ENCODE results near the gene CSNK1A1L. TPM values are rescaled to one million over a fixed set of nuclear protein-coding genes. Genes with fewer than 3 reads are reported as not detected.

Gene CSNK1A1L
- total and polyA plus RNA-seq, 10 of the 15 experiments (the other 5 are each of a cell fraction or from before 2014, with no cell fraction given): not detected

- ChIA-PET POLR2A (no interaction called here), CTCF (no interaction called here), RAD21 (ENCODE audit: unreplicated experiment) (no interaction called here), SMC1A (ENCODE audit: uncharacterized antibody, unreplicated experiment) (no interaction called here)
- DNase-seq (ENCODE audit: low read depth, low spot score) (no peak), ATAC-seq (no peak), FAIRE-seq (no peak)
- BruUV-seq (replicated peaks): no TSS peak
- 0% methylated on average over 1 of the region's 1 CpG for WGBS (ENCODE audit: insufficient coverage, insufficient replicate concordance, low lambda C conversion rate, missing lambda C conversion rate)
- Histone ChIP-seq H3K4me3 (no peak overlapping the region), H2AFZ (ENCODE audit: control insufficient read depth, low read depth, low read length) (no peak overlapping the region), H4K20me1 (ENCODE audit: control insufficient read depth, insufficient read depth) (no peaks in the 10 kb centered on the region), H3K27me3 (replicated peaks in 1 of 2; ENCODE audit: control insufficient read depth in 2 of 2, insufficient read depth in 2 of 2, low read length in 1 of 2) (no peaks in the 10 kb centered on the region), H3K9me3 (replicated peaks; ENCODE audit: control insufficient read depth, insufficient read depth, low read length) (no peaks in the 10 kb centered on the region), H3K4me2 (ENCODE audit: control insufficient read depth, insufficient read depth) (no peak overlapping the region), H3K27ac (ENCODE audit: control insufficient read depth, insufficient read depth) (no peak overlapping the region), H3K79me2 (ENCODE audit: control insufficient read depth, insufficient read depth, low read length) (no peaks in the 10 kb centered on the region), H3K9ac (ENCODE audit: control insufficient read depth, insufficient read depth, low read length) (no peak overlapping the region), H3K4me1 (ENCODE audit: control insufficient read depth, insufficient read depth, low read length) (no peaks in the 10 kb centered on the region), H3K36me3 (ENCODE audit: control insufficient read depth in 2 of 2, insufficient read depth in 2 of 2, low read length in 1 of 2) (no peaks in the 10 kb centered on the region)
- intact Hi-C loops (cut with micrococcal nuclease; ENCODE audit: unreplicated experiment): no loop called here
- TF ChIP-seq ASH2L (IDR thresholded peaks at IDR 0.05; ENCODE audit: borderline replicate concordance, low read depth): no peak
- TF ChIP-seq, protein P1, sequence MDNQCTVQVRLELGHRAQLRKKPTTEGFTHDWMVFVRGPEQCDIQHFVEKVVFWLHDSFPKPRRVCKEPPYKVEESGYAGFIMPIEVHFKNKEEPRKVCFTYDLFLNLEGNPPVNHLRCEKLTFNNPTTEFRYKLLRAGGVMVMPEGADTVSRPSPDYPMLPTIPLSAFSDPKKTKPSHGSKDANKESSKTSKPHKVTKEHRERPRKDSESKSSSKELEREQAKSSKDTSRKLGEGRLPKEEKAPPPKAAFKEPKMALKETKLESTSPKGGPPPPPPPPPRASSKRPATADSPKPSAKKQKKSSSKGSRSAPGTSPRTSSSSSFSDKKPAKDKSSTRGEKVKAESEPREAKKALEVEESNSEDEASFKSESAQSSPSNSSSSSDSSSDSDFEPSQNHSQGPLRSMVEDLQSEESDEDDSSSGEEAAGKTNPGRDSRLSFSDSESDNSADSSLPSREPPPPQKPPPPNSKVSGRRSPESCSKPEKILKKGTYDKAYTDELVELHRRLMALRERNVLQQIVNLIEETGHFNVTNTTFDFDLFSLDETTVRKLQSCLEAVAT (IDR thresholded peaks at IDR 0.05): no peak
- TF ChIP-seq, protein P2, sequence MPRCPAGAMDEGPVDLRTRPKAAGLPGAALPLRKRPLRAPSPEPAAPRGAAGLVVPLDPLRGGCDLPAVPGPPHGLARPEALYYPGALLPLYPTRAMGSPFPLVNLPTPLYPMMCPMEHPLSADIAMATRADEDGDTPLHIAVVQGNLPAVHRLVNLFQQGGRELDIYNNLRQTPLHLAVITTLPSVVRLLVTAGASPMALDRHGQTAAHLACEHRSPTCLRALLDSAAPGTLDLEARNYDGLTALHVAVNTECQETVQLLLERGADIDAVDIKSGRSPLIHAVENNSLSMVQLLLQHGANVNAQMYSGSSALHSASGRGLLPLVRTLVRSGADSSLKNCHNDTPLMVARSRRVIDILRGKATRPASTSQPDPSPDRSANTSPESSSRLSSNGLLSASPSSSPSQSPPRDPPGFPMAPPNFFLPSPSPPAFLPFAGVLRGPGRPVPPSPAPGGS (IDR thresholded peaks at IDR 0.05; ENCODE audit: borderline replicate concordance, insufficient read depth, low read depth, low read length, poor library complexity, severe bottlenecking): no peak
- in situ Hi-C loops (cut with MboI): no loop called here
Observed at GRCh38 chr13:37143911-37144310, 38.4 kb upstream of the CSNK1A1L start.

GRCh38 chr13:37142877-37143276, 37.4 kb upstream of the CSNK1A1L start:
- Histone ChIP-seq H3K36me3 (ENCODE audit: control insufficient read depth in 2 of 2, insufficient read depth in 2 of 2, low read length in 1 of 2) (no peaks in the 10 kb centered on the region), H4K20me1 (ENCODE audit: control insufficient read depth, insufficient read depth) (no peaks in the 10 kb centered on the region), H3K27ac (ENCODE audit: control insufficient read depth, insufficient read depth) (no peak overlapping the region), H3K27me3 (replicated peaks in 1 of 2; ENCODE audit: control insufficient read depth in 2 of 2, insufficient read depth in 2 of 2, low read length in 1 of 2) (no peaks in the 10 kb centered on the region), H3K9ac (ENCODE audit: control insufficient read depth, insufficient read depth, low read length) (no peak overlapping the region), H3K4me3 (no peak overlapping the region), H3K9me3 (replicated peaks; ENCODE audit: control insufficient read depth, insufficient read depth, low read length) (no peaks in the 10 kb centered on the region), H2AFZ (ENCODE audit: control insufficient read depth, low read depth, low read length) (no peak overlapping the region), H3K79me2 (ENCODE audit: control insufficient read depth, insufficient read depth, low read length) (no peaks in the 10 kb centered on the region), H3K4me1 (ENCODE audit: control insufficient read depth, insufficient read depth, low read length) (no peaks in the 10 kb centered on the region), H3K4me2 (ENCODE audit: control insufficient read depth, insufficient read depth) (no peak overlapping the region)
- no peak for DNase-seq (ENCODE audit: low read depth, low spot score)
- ATAC-seq: no peak
- ChIA-PET RAD21 (ENCODE audit: unreplicated experiment) (no interaction called here), POLR2A (no interaction called here), CTCF (no interaction called here), SMC1A (ENCODE audit: uncharacterized antibody, unreplicated experiment) (no interaction called here)
- intact Hi-C loops (cut with micrococcal nuclease; ENCODE audit: unreplicated experiment) (no loop called here), in situ Hi-C loops (cut with MboI) (no loop called here)
- BruUV-seq (replicated peaks): no TSS peak
- 58% methylated on average over 1 of the region's 1 CpG for WGBS (ENCODE audit: insufficient coverage, insufficient replicate concordance, low lambda C conversion rate, missing lambda C conversion rate)
- no peak for TF ChIP-seq NR2C1 (IDR thresholded peaks at IDR 0.05)
- TF ChIP-seq, protein P3, sequence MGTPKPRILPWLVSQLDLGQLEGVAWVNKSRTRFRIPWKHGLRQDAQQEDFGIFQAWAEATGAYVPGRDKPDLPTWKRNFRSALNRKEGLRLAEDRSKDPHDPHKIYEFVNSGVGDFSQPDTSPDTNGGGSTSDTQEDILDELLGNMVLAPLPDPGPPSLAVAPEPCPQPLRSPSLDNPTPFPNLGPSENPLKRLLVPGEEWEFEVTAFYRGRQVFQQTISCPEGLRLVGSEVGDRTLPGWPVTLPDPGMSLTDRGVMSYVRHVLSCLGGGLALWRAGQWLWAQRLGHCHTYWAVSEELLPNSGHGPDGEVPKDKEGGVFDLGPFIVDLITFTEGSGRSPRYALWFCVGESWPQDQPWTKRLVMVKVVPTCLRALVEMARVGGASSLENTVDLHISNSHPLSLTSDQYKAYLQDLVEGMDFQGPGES (IDR thresholded peaks at IDR 0.05): no peak
- FAIRE-seq: no peak
